Measurements from ENCODE around the gene LRP5. TPM values are rescaled to one million over a fixed set of nuclear protein-coding genes. Genes with fewer than 3 reads are reported as not detected.

Gene LRP5
- not detected in 2 replicates for polyA plus RNA-seq

DNA sequence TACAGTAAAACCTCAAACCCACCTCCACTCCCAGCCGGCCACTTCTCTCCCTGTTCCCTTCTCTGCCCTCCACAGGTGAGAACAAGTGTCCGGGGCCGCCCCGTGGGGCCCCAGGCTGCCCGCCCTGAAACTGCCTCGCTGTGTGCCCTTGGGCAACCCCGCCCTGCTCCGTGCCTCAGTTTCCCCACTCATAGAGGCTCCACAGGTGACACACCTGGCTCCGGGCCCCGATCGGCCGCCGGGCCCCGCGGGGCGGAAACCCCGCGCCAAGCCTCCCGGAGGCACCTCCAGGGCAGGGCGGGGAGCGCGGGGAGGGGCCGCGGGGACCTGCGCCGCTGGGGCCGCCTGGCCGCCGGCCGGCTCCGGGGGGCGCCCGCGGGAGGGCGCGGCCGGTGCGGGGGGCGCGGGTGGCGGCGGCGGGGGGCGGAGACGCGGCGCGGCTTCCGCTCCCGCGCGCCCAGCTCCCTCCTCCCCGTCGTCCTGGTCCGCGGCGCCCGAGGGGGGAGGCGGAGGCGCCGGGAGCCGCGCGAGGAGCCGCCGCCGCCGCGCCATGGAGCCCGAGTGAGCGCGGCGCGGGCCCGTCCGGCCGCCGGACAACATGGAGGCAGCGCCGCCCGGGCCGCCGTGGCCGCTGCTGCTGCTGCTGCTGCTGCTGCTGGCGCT lies at the start of gene LRP5:
Gene LRP5, plus strand, starts transcription at position 475 of the 663 bp plus-strand sequence. Its CDS starts 124 bp downstream, at position 599.

DNA sequence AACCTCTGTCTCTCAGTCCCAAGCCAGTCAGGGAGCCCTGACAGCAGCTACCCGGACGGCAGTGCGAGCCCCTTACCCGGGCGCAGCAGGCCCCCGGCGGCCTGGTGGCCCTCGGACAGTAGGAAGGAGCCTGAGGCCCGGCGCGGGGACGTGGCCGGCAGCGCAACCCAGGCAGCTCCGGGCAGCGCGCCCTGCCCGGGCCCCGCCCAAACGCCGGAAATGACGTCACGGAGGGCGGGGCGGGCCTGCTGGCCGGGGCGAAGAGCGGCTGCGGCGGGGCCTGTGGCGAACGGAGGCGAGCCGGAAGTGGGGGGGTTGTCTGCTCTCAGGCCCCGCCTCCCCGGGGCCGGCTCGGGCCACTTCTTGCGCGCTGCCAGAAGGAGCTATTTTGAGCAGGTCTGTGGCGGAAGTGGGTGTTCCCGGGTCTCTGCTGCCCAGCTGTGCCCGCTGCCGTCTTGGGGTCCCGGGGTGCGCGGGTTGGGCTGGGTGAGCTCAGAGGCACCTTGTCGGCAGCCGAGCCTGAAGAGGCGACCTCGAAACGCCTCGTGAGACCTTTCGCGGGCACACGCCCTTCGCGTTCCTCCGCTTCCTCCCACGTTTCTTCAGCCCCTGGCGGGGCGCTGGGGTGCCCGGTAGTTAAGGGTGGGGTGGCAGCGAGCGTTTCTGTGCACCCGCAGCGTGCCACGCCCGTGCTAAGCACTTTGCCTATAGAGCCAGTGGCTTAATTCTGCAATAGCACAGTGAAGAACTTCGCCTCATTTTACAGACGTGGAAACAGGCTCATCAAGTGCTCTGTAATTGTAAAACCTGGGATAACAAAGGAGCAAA lies 40.4 kb upstream of the LRP5 start, which contains the start of gene C11orf24:
Gene C11orf24, minus strand, starts transcription at position 193 of the 828 bp plus-strand sequence. CDS start 8,206 bp downstream, outside the sequence.

GRCh38 chr11:68460741-68461574 lies 148.6 kb downstream of the LRP5 start, which contains the start of gene PPP6R3:
TSS of gene PPP6R3 (plus strand) at chr11:68460752. CDS start at chr11:68537665, 76,913 bp downstream.

Other genes starting within 250 kb of the LRP5 start
- gene CHKA, start 191.2 kb upstream of the LRP5 start, polyA plus RNA-seq: 12.0 and 18.5 TPM in 2 replicates
- gene KMT5B, start 99.3 kb upstream of the LRP5 start, polyA plus RNA-seq: 17.5 and 18.8 TPM in 2 replicates
- gene C11orf24, start 40.6 kb upstream of the LRP5 start, polyA plus RNA-seq: 1.7 and 3.5 TPM in 2 replicates
- gene PPP6R3, start 148.2 kb downstream of the LRP5 start, polyA plus RNA-seq: 29.8 and 37.7 TPM in 2 replicates